Suprapubic skin (tissue), 3 donors: ENCODE measurements around the gene FRMPD1.

Experiments
- EP300 ChIP-seq: sonication (generic); formaldehyde crosslinking; IDR thresholded peaks from one replicate; pipeline ENCODE4 v1.6.1; 2017; ENCODE audit warnings: antibody characterized with exemption
- POLR2A ChIP-seq, 2 donors: fragments of 450-650 bp; IDR thresholded peaks; one replicate each; pipeline ENCODE4 v1.6.1; 2017; ENCODE audit warnings: antibody characterized with exemption in 2 of 2, mild to moderate bottlenecking in 2 of 2, moderate library complexity in 2 of 2
- TF ChIP-seq, protein P1 (sequence below), 2 donors: fragments of 200-600 bp in 1 of 2; fragments of 450-650 bp in 1 of 2; sonication (generic) in 1 of 2; IDR thresholded peaks; one replicate each; pipeline ENCODE4 v1.5.1; 2016 to 2019; ENCODE audit warnings: antibody characterized with exemption in 2 of 2, mild to moderate bottlenecking in 1 of 2, moderate library complexity in 1 of 2

DNA sequence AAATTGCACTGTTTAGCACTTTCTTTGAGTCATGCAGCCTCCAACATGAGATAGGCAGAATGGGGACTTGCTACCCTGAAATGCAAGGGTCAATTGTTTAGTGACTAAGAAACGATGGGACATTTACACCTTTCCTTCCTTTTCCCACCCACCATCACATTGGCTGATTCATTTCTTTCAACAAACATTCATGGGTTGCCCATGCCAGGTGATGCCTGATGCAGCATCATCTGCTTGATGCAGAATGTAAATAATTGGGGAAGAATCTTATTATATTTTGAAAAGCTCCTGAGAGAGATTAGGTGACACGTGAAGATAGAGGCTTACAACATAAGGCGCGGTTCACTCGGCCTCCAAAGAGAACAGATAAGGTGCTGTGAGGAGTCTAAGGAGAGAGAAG lies 98.4 kb downstream of the FRMPD1 start:
- TF ChIP-seq, protein P1, sequence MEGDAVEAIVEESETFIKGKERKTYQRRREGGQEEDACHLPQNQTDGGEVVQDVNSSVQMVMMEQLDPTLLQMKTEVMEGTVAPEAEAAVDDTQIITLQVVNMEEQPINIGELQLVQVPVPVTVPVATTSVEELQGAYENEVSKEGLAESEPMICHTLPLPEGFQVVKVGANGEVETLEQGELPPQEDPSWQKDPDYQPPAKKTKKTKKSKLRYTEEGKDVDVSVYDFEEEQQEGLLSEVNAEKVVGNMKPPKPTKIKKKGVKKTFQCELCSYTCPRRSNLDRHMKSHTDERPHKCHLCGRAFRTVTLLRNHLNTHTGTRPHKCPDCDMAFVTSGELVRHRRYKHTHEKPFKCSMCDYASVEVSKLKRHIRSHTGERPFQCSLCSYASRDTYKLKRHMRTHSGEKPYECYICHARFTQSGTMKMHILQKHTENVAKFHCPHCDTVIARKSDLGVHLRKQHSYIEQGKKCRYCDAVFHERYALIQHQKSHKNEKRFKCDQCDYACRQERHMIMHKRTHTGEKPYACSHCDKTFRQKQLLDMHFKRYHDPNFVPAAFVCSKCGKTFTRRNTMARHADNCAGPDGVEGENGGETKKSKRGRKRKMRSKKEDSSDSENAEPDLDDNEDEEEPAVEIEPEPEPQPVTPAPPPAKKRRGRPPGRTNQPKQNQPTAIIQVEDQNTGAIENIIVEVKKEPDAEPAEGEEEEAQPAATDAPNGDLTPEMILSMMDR (IDR thresholded peaks at IDR 0.05): no peak
- TF ChIP-seq POLR2A (IDR thresholded peaks at IDR 0.05) (no peak), EP300 (no peak)
